Activated CD8-positive, alpha-beta memory T cell treated with anti-CD3 and anti-CD28 coated beads, Interleukin-2, amount 10 ng/mL, durations not matched to agents 7 days and 5 days (primary cell): Measurements from ENCODE around the gene AIM2. TPM values are rescaled to one million over a fixed set of nuclear protein-coding genes. Genes with fewer than 3 reads are reported as not detected.
"Not testable (repeated sequence)": the region's sequence is repeated elsewhere in the genome, so short reads cannot be mapped to it uniquely, and the experiment has no call there.

Experiments
- ATAC-seq: fragments of 150-1000 bp; cut with Tn5 transposase; one replicate; pipeline ENCODE4 v1.10.0; 2021; ENCODE audit warnings: moderate library complexity
- CTCF ChIA-PET: fragments of 350-600 bp; sonication (Branson Sonifier 250); formaldehyde crosslinking; loops from one replicate; lab custom pipeline; 2021; ENCODE audit warnings: antibody characterized with exemption; lab: Charles Lee
- DNase-seq: peaks from one replicate; pipeline ENCODE4 v3.0.0-alpha.2; 2020
- H3K27ac Mint-ChIP-seq: one replicate; pipeline ENCODE4 v1.8.0; 2021; ENCODE audit warnings: mild to moderate bottlenecking, mixed read lengths
- H3K27me3 Mint-ChIP-seq: one replicate; pipeline ENCODE4 v1.8.0; 2021; ENCODE audit warnings: mixed read lengths
- H3K36me3 Mint-ChIP-seq: one replicate; pipeline ENCODE4 v1.8.0; 2021; ENCODE audit warnings: mild to moderate bottlenecking, mixed read lengths
- H3K4me1 Mint-ChIP-seq: one replicate; pipeline ENCODE4 v1.8.0; 2021; ENCODE audit warnings: mixed read lengths
- H3K4me3 Mint-ChIP-seq: one replicate; pipeline ENCODE4 v1.8.0; 2021; ENCODE audit warnings: mild to moderate bottlenecking, moderate library complexity, mixed read lengths
- H3K9me3 Mint-ChIP-seq: one replicate; pipeline ENCODE4 v1.8.0; 2022; ENCODE audit warnings: low read depth, mixed read lengths
- total RNA-seq, 2 experiments: library from RNA; stranded (reverse); gene quantifications; one replicate each; pipeline ENCODE4 v1.2.3, GENCODE V29; 2021

AIM2 gene
- total RNA-seq, 2 experiments from 2014 or later: 14.1 to 17.3 TPM

DNA sequence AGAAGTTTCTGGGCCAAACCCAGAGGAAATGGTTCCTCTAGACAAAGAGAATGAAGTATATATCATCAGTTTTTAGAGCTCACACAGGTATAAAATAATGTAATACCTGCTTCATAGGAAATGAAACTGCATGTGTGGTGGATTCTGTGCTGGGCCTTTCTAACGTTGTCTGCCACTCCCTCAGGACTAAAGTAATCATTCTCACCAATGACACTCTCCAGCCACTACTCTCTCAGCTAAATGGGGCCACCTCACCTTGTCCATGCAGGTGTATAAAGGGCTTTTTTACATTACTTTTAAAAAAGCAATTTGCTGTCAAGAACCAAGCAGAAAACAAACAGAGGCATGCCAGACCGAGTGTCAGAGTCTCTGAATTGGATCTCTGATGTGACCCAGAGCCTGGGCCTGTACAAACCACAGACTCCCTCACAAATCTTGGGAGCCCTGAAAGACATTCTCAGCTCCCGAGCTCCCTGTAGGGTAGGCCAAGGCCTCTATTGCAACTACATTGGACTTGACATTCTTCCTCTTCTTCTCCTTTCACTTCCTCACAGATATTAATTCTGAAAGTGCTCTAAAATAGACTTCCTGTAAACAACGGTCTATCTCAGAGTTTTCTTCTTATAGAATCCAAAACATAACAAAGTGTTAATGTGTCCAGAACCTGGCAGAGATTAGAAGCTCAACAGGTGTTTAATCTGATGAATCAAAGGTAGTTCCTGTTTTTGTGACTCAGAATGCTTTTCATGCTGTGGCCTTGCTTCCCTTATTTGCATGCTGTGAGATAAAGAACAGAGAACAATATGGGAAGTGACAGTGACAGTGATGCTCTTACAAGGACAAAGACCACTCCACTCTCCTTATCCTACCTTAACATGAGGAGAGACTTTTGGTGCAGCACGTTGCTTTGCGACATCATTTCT lies 8.6 kb downstream of the AIM2 start:
- Mint-ChIP-seq H3K4me1 (peaks cover 42% of the 10 kb centered on the region), H3K4me3 (peak overlapping the region; percentile 64), H3K27me3 (no peaks in the 10 kb centered on the region), H3K9me3 (no peaks in the 10 kb centered on the region), H3K27ac (peak overlapping the region; percentile 95), H3K36me3 (peaks cover 39% of the 10 kb centered on the region)
- ATAC-seq (peak; percentile 65), DNase-seq (no peak)
- CTCF ChIA-PET: interaction anchor here (0.8 to 2.0 kb wide), 6 partner anchors 9 to 863 kb away, joined by 3 to 6 read pairs (median 4); partner anchors contain the start of gene AIM2

DNA sequence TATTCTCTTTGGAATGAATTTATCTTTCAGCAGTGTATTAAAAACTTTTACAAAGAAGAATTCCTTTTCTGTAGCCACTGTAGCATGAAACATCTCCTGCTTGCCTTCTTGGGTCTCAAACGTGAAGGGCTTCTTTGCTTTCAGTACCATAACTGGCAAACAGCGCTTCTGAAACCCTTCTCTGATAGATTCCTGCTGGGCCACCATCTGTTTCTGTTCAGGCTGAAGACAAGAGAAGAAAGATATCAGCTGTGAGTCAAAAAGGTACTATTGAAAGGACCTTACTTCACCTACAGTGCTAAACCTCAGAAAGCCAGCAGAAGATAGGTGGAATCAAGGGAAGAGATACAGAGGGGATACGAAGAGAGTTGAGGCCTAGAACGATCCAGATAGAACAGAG lies 10.5 kb downstream of the AIM2 start:
- DNase-seq (no peak), ATAC-seq (no peak)
- H3K36me3 Mint-ChIP-seq: peaks cover 39% of the 10 kb centered on the region
- H3K27ac Mint-ChIP-seq: no peak overlapping the region
- no peak overlapping the region for H3K4me3 Mint-ChIP-seq
- H3K9me3 Mint-ChIP-seq: no peaks in the 10 kb centered on the region
- no peaks in the 10 kb centered on the region for H3K27me3 Mint-ChIP-seq
- CTCF ChIA-PET: no interaction called here
- peaks cover 29% of the 10 kb centered on the region for H3K4me1 Mint-ChIP-seq

DNA sequence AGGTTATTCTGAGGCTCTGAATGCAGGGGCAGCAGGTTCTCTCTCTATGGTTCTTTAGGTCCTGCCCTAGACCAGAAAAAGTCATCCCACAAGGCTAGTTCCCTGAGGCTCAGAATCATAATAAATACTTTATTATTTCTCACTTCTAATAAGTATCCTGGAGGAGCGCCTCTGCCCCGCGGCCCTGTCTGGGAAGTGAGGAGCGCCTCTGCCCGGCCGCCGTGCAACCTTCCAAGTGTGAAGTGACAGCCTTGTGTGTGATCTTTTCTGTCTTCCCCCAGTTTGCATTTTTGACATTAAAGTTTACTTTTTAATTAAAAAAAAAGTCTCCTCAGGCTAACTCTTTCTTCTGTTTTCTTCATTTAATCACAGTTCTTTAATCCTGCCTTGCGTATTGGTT lies 11.5 kb downstream of the AIM2 start:
- H3K4me3 Mint-ChIP-seq: no peak overlapping the region
- CTCF ChIA-PET: no interaction called here
- no peak for ATAC-seq
- no peaks in the 10 kb centered on the region for H3K27me3 Mint-ChIP-seq
- H3K36me3 Mint-ChIP-seq: peaks cover 38% of the 10 kb centered on the region
- no peak overlapping the region for H3K27ac Mint-ChIP-seq
- peaks cover 25% of the 10 kb centered on the region for H3K4me1 Mint-ChIP-seq
- no peak for DNase-seq
- H3K9me3 Mint-ChIP-seq: no peaks in the 10 kb centered on the region

DNA sequence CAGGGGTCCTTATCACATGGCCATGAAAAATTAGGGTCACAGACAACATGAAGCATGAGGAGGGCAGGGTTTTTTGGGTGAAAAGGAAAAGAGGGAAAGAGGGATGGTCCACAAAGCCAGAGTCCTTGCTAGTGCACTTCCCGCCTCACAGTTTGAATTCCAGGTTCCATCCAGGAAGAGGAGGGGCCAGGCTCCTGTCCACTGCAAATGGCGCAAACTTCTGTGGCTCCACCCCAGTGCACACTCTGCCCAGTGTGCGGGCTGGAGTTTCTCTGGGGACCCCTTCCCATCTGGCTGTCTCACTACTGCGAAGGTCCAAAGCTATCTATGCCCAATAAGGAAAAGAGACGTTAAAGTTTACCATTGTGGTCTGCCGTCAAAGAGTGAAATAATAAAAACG lies 17.8 kb downstream of the AIM2 start:
- Mint-ChIP-seq H3K27ac (peak overlapping the region; percentile 2), H3K27me3 (no peaks in the 10 kb centered on the region), H3K4me3 (no peak overlapping the region), H3K9me3 (no peaks in the 10 kb centered on the region), H3K4me1 (peaks cover 19% of the 10 kb centered on the region), H3K36me3 (peaks cover 46% of the 10 kb centered on the region)
- DNase-seq: no peak
- no peak for ATAC-seq
- CTCF ChIA-PET: interaction anchor here (1.0 kb wide), 1 partner anchor 27 kb away, joined by 3 read pairs; no protein-coding TSS in a partner anchor

DNA sequence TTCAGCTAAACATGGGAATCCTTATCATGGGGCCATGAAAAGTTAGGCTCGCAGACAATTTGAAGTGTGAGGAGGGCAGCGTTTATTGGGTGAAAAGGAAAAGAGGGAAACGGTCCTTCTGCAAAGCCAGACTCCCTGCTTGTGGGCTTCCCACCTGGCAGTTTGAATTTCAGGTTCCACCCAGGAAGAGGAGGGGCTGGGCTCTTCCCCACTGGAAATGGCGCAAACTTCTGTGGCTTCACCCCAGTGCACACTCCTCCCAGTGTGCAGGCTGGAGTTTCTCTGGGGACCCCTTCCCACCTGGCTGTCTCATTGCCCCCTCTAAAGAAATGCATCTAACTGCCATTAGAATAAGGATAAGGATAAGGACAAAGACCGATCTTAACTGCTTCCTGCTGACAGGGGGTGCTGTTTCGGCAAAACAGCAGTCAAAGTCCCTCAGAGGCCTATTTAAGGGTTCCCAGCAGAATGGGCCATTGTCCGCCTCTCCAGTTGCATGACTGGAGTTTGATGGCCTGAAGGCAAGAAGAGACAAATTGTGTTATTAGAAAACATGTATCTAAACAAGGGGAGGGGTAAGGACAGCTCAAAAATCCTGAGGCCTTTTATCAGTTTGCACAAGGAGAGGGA lies 20.4 kb downstream of the AIM2 start:
- DNase-seq (no peak), ATAC-seq (no peak)
- H3K4me1 Mint-ChIP-seq: peaks cover 41% of the 10 kb centered on the region
- H3K36me3 Mint-ChIP-seq: peaks cover 54% of the 10 kb centered on the region
- CTCF ChIA-PET: interaction anchor here (1.3 to 2.6 kb wide), 2 partner anchors 12 to 15 kb away, joined by 4 to 13 read pairs; no protein-coding TSS in a partner anchor
- peak overlapping the region; percentile 51 for H3K27ac Mint-ChIP-seq
- no peak overlapping the region for H3K4me3 Mint-ChIP-seq
- no peaks in the 10 kb centered on the region for H3K27me3 Mint-ChIP-seq
- H3K9me3 Mint-ChIP-seq: no peaks in the 10 kb centered on the region

DNA sequence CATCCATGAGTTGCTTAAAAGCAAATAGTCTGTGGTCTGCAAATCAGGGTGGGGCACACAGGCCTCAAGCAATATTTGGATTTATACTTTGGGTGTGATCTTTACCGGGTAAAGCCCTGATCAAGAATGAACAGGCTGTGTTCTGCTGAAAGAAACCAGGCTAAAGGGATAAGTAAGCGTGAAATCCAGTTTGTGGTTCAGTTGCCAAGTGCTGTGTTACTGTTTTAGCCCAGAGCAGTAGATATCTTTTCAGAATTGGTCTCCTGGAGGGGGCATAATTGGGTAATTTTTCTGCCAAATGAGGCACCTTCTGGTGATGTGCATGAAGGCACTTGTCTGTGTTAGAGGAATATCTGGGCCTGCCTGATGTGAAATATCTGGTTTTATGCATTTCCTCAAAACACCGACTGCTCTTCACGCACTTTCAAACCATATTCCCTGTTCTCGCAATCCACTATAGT lies 21.4 kb downstream of the AIM2 start:
- Mint-ChIP-seq H3K27ac (peak overlapping the region; percentile 64), H3K36me3 (peaks cover 61% of the 10 kb centered on the region), H3K4me1 (peaks cover 50% of the 10 kb centered on the region), H3K9me3 (no peaks in the 10 kb centered on the region), H3K4me3 (no peak overlapping the region), H3K27me3 (no peaks in the 10 kb centered on the region)
- CTCF ChIA-PET: interaction anchor here (1.3 to 2.6 kb wide), 2 partner anchors 13 to 16 kb away, joined by 4 to 13 read pairs; no protein-coding TSS in a partner anchor
- ATAC-seq (no peak), DNase-seq (no peak)

DNA sequence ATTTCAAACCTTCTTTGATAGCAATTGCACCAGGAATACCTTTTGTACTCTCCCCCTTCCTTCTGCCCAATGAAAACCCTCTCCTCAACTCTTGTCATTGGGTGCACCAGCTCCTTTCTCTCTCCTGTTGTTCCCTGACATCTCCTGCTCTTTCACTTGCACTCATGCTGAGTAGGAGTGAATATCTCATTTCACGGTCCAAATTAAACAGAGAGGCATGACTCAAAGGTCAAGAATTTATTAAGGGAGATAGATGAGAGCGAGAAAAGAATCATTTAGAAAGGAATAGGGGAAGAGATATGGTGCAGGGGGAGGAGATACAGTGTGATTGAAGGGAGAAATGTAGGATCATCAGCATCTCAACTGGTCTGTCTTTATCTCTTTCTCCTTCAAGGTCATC lies 22.1 kb downstream of the AIM2 start:
- Mint-ChIP-seq H3K4me1 (peaks cover 51% of the 10 kb centered on the region), H3K27me3 (no peaks in the 10 kb centered on the region), H3K27ac (peak overlapping the region; percentile 67), H3K9me3 (no peaks in the 10 kb centered on the region), H3K36me3 (peaks cover 67% of the 10 kb centered on the region), H3K4me3 (no peak overlapping the region)
- no peak for DNase-seq
- no peak for ATAC-seq
- CTCF ChIA-PET: interaction anchor here (1.2 kb wide), 1 partner anchor 56 kb away, joined by 3 read pairs; no protein-coding TSS in a partner anchor

DNA sequence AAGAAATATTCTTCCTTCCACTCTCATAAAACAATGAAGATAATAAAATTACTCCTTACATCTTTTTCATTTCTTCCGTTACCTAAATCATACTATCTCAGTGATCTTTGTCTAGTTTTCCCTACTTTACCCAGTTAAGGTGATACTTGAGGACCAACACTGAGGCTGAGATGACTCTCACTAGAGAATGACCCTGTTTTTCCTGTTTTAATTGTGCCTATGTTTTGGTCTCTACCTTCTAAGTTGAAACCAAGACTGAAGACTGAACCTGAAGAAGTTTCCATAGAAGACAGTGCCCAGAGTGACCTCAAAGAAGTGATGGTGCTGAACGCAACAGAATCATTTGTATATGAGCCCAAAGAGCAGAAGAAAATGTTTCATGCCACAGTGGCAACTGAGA lies 25.1 kb downstream of the AIM2 start:
- ATAC-seq (no peak), DNase-seq (no peak)
- no peak overlapping the region for H3K27ac Mint-ChIP-seq
- peaks cover 77% of the 10 kb centered on the region for H3K36me3 Mint-ChIP-seq
- no peaks in the 10 kb centered on the region for H3K27me3 Mint-ChIP-seq
- CTCF ChIA-PET: no interaction called here
- H3K4me3 Mint-ChIP-seq: no peak overlapping the region
- no peaks in the 10 kb centered on the region for H3K9me3 Mint-ChIP-seq
- peaks cover 54% of the 10 kb centered on the region for H3K4me1 Mint-ChIP-seq

DNA sequence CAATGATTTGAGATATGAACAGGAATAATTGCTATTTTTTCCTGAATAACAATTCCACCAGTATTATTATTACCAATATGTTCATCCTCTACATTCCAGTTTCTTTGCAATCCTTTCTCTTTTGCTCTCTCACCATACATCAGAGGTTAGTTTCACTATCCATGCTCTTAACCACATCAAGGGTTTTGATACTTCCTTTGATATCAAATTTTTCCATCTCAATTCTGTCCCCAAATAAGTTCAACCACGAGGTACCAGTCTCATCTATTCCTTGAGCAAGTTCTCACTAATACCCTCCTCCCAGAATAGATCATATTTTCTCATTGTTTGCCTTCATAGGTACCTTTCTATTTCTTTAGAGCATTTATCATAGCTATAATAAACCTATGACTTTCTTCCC lies 30.1 kb downstream of the AIM2 start:
- Mint-ChIP-seq H3K4me1 (peaks cover 32% of the 10 kb centered on the region), H3K36me3 (peaks cover 64% of the 10 kb centered on the region), H3K27ac (peak overlapping the region; percentile 16)
- ATAC-seq: peak; percentile 45
- H3K4me3 Mint-ChIP-seq, CTCF ChIA-PET, H3K9me3 Mint-ChIP-seq, DNase-seq, H3K27me3 Mint-ChIP-seq: not testable (repeated sequence)

DNA sequence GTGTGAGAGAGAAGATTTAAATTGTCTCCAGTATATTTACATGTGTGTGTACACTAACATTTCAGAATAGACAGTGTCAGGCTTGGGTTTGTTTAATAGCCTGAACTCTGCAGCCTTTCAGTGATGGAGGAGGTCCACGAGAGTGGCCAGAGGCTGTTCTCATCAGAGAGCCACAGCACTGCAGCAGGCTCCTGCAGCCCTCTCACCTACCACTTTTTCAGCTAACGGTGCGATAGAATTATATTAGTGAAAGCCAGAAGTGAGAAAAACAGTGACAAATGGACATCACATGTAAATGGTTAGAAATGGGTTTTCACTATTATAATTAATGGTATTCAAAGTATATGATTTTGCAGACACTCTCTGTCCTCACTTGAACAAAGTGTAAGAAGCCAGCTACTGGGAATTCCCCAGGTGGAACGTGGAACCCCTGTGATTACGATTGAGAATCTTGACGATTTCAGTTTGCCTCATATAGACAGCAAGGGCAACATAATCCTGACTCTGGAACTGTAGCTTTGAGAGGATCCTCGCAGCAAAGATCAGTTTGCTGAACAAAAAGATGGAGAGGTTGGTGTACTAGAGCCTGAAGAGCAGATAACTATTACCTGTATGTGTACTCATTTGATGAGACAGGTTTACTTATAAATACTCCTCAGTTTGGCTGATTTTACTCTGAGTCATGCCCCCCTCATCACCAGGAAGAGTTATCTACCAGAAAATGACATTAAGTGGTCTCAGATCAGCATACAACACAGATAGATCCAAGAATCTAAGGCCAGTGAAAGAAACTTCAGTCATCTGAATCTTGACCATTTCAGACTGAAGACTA lies 35.5 kb downstream of the AIM2 start:
- H3K9me3 Mint-ChIP-seq: no peaks in the 10 kb centered on the region
- H3K4me1 Mint-ChIP-seq: peaks cover 43% of the 10 kb centered on the region
- no peak overlapping the region for H3K27ac Mint-ChIP-seq
- CTCF ChIA-PET: interaction anchor here (1.0 to 1.6 kb wide), 4 partner anchors 12 to 23 kb away, joined by 3 to 5 read pairs (median 4); no protein-coding TSS in a partner anchor
- H3K4me3 Mint-ChIP-seq: no peak overlapping the region
- H3K36me3 Mint-ChIP-seq: peaks cover 72% of the 10 kb centered on the region
- DNase-seq: no peak
- H3K27me3 Mint-ChIP-seq: no peaks in the 10 kb centered on the region
- no peak for ATAC-seq

DNA sequence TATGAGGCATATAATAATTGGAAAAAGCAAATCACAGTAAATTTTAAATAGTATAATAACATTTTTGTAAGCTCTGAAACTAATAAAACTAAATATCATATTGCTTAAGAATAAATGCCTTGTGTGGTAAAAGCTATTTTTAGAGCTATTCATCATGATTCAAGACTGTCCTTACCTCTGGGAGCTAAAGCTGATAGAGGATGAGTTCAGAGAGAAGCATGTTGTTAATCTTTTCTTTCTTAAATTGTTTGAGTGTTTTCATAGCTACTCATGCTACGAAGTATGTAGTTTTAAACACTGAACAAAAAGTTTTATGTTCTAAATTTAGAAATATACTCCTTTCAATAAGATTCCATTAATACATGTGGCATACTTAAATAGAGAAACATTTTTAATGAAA lies 36.4 kb downstream of the AIM2 start:
- peaks cover 43% of the 10 kb centered on the region for H3K4me1 Mint-ChIP-seq
- H3K9me3 Mint-ChIP-seq: no peaks in the 10 kb centered on the region
- no peak for DNase-seq

DNA sequence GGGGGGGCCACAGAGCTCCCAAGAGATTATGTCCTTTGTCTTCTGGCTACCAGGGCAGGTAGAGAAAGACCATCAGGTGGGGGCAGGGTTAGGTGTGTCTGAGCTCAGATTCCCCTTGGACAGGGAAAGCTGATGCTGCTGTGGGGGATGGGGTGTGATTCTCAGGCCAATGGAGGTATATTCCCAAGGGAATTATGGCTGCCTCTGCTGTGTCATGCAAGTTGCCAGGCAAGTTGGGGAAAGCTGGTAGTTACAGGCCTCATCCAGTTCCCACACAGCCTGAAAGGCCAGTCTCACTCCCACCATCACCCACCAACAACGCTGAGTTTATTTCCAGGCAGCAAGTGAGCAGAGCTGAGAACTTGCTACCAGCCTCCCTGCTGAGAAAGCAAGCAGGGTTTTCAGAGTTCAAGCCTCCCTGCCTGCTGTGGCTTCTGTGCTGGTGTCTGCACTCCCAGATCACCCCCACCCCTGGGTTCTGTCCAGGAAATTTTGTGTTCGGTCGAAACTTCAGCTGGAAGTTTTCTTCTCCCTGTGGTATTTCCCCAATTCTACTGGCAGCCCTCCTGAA lies 45.6 kb downstream of the AIM2 start:
- DNase-seq: no peak
- no peak for ATAC-seq
- Mint-ChIP-seq H3K27ac (no peak overlapping the region), H3K4me1 (peaks cover 71% of the 10 kb centered on the region), H3K27me3 (no peaks in the 10 kb centered on the region), H3K9me3 (no peaks in the 10 kb centered on the region), H3K4me3 (no peak overlapping the region), H3K36me3 (peaks cover 85% of the 10 kb centered on the region)
- CTCF ChIA-PET: interaction anchor here (1.5 to 2.4 kb wide), 2 partner anchors 28 to 42 kb away, joined by 3 to 6 read pairs; no protein-coding TSS in a partner anchor

More for the DNA sequence above, 36.4 kb downstream of the AIM2 start:
- CTCF ChIA-PET: interaction anchor here (1.0 to 1.6 kb wide), 3 partner anchors 11 to 35 kb away, joined by 3 to 4 read pairs (median 3); no protein-coding TSS in a partner anchor
- no peak for ATAC-seq
- Mint-ChIP-seq H3K4me3 (no peak overlapping the region), H3K27me3 (no peaks in the 10 kb centered on the region), H3K27ac (no peak overlapping the region), H3K36me3 (peaks cover 77% of the 10 kb centered on the region)
